Pons (tissue), 1 donor: ENCODE data around the gene SP110.
"Not testable (repeated sequence)": the region's sequence is repeated elsewhere in the genome, so short reads cannot be mapped to it uniquely, and the experiment has no call there.

Source experiments
- DNase-seq: peaks from one replicate; pipeline ENCODE4 v3.0.0-alpha.2; 2016; ENCODE audit warnings: low spot score

Gene SP110

DNA sequence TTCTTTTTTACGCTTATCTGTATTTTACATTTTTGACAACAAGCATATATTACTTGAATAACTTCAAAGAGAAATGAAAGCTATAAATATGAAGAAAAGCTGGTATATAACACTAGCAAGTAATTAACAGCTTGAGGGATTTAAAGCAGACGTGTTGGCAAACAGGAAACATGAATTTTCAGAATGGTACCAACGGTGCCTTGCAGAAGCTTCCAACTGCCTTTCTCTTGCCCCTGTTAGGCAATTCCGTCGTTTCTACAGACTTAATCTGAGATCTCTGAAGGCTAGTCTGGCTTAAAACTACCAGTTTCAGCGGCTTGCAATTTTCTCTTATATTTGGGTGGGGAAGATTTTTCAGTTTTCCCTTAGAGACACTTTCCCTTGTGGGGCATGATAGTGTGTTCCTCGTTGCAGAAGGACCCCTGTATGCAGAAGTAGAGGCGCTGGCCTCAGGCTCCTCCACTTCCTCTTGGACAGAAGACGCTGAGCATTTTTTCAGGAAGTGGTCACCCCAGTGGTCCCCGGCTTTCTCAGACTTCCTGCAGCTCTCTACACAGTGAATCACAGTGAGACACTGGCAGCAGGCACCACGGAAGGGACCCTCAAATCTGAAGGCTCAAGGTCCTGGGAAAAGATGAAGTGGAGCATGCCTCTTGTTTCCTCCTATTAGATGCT, 94.9 kb downstream of the SP110 start:
- DNase-seq = peak; percentile 67

DNA sequence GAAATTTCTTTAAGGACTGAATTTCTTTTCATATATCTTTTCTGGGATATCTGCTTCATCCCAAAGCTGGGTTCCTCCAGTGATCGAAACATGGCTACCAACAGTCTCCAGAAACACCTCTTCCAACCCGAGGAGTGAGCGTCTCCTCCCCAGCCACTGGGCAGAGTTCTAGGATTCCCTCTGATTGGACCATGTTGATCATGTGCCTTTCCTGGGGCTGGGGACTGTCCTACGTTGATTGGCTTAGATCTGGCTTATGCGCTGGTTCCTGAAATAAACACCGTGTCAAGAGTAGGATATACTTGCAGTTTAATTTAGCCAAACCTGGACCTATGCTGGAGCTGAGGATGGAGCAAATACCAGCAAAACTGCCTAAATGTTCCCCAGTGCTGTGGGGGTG, 95.5 kb downstream of the SP110 start:
- DNase-seq = no peak

GRCh38 chr2:230120376-230120775, 99.4 kb downstream of the SP110 start:
- not testable (repeated sequence) for DNase-seq

GRCh38 chr2:230119827-230120226, 100.0 kb downstream of the SP110 start:
- not testable (repeated sequence) for DNase-seq
